Cardiac muscle cell (in vitro differentiated cells and primary cell): ENCODE measurements around the gene TBCEL. TPM values are rescaled to one million over a fixed set of nuclear protein-coding genes. Genes with fewer than 3 reads are reported as not detected.
A peak's percentile ranks its signal among the peaks of the same experiment; 100 is the strongest.
"Not testable (repeated sequence)": the region's sequence is repeated elsewhere in the genome, so short reads cannot be mapped to it uniquely, and the experiment has no call there.

Source experiments
- DNase-seq, 2 donors: peaks; one replicate each; pipeline versions ENCODE4 v3.0.0 to v3.0.0-alpha.2; 2010 to 2017; ENCODE audit warnings: low read depth in 1 of 2, low spot score in 1 of 2
- H3K27ac ChIP-seq: fragments of 200-600 bp; sonication (generic); 2 replicates; pipeline ENCODE4 v1.5.1; 2016
- H3K27me3 ChIP-seq: fragments of 200-600 bp; sonication (generic); 2 replicates; pipeline ENCODE4 v1.6.0; 2016; ENCODE audit warnings: control low read depth
- H3K36me3 ChIP-seq: fragments of 200-600 bp; sonication (generic); 2 replicates; pipeline ENCODE4 v1.5.1; 2016; ENCODE audit warnings: control low read depth
- H3K4me1 ChIP-seq: fragments of 200-600 bp; sonication (generic); 2 replicates; pipeline ENCODE4 v1.8.1; 2017; ENCODE audit warnings: low read depth, mild to moderate bottlenecking, mixed run types
- H3K4me3 ChIP-seq: fragments of 200-600 bp; sonication (generic); 2 replicates; pipeline ENCODE4 v1.5.1; 2016; ENCODE audit warnings: mild to moderate bottlenecking
- H3K9me3 ChIP-seq: fragments of 200-600 bp; sonication (generic); 2 replicates; pipeline ENCODE4 v1.5.1; 2017; ENCODE audit warnings: low read depth, mild to moderate bottlenecking, control low read depth
- polyA plus RNA-seq: library from polyadenylated mRNA; unstranded; fragments of >200 nt; fragmentation: Nextera tagmentation; extraction: Ambion mirVana; gene quantifications from 2 replicates; pipeline ENCODE4 v1.2.1, GENCODE V29; 2016
- total RNA-seq: library from RNA; depleted of rRNA; stranded (reverse); fragments of >200 nt; gene quantifications from 2 replicates; pipeline ENCODE4 v1.2.3, GENCODE V29; 2016
- TF ChIP-seq, protein P1 (sequence below): IDR thresholded peaks from 2 replicates; pipeline ENCODE4 v1.5.1; 2012; ENCODE audit warnings: low read depth, mild to moderate bottlenecking, low read length

TBCEL gene
- total and polyA plus RNA-seq, 2 experiments from 2014 or later, result 21.8 to 26.3 TPM

DNA sequence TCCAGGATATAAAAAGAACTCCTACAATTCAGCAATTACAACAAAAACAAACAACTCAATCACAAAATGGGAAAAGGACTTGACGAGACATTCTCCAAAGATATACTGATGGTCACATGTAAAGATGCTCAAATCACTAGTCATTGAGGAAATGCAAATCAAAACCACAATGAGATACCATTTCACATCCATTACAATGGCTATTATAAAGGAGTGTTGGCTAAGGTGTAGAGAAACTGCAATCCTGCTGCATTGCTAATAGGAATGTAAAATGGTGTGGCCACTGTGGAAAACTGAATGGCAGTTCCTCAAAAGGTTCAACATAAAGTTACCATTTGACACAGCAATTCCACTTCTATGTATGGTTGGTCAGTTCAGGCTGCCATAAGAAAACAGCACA is 11.8 kb upstream of the TBCEL start:
- no peak for DNase-seq
- Histone ChIP-seq H3K36me3 (no peaks in the 10 kb centered on the region), H3K4me3 (no peak overlapping the region), H3K27me3 (no peaks in the 10 kb centered on the region), H3K4me1 (no peaks in the 10 kb centered on the region), H3K9me3 (no peaks in the 10 kb centered on the region), H3K27ac (no peak overlapping the region)
- TF ChIP-seq, protein P1, sequence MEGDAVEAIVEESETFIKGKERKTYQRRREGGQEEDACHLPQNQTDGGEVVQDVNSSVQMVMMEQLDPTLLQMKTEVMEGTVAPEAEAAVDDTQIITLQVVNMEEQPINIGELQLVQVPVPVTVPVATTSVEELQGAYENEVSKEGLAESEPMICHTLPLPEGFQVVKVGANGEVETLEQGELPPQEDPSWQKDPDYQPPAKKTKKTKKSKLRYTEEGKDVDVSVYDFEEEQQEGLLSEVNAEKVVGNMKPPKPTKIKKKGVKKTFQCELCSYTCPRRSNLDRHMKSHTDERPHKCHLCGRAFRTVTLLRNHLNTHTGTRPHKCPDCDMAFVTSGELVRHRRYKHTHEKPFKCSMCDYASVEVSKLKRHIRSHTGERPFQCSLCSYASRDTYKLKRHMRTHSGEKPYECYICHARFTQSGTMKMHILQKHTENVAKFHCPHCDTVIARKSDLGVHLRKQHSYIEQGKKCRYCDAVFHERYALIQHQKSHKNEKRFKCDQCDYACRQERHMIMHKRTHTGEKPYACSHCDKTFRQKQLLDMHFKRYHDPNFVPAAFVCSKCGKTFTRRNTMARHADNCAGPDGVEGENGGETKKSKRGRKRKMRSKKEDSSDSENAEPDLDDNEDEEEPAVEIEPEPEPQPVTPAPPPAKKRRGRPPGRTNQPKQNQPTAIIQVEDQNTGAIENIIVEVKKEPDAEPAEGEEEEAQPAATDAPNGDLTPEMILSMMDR, result no peak

- no peak overlapping the region for H3K4me3 ChIP-seq
- DNase-seq, result no peak
- TF ChIP-seq, protein P1, result no peak
- H3K36me3 ChIP-seq, result no peaks in the 10 kb centered on the region
- H3K27me3 ChIP-seq, result no peaks in the 10 kb centered on the region
- H3K27ac ChIP-seq, result no peak overlapping the region
- no peaks in the 10 kb centered on the region for H3K9me3 ChIP-seq
- no peaks in the 10 kb centered on the region for H3K4me1 ChIP-seq
Measured at GRCh38 chr11:121018746-121019145, 5.2 kb upstream of the TBCEL start.

- H3K36me3 ChIP-seq, H3K27ac ChIP-seq, H3K4me3 ChIP-seq: not testable (repeated sequence)
Measured at GRCh38 chr11:121021718-121022117, 2.2 kb upstream of the TBCEL start.

GRCh38 chr11:121024989-121025388 is 1.1 kb downstream of the TBCEL start:
- H3K27ac ChIP-seq, result peak overlapping the region; percentile 90

More at GRCh38 chr11:121021718-121022117, 2.2 kb upstream of the TBCEL start:
- not testable (repeated sequence) for DNase-seq, H3K9me3 ChIP-seq, H3K27me3 ChIP-seq
- H3K4me1 ChIP-seq, result peaks cover 13% of the 10 kb centered on the region

GRCh38 chr11:121029153-121029552 is 5.3 kb downstream of the TBCEL start:
- no peak for DNase-seq
- Histone ChIP-seq H3K4me1 (peaks cover 32% of the 10 kb centered on the region), H3K27me3 (no peaks in the 10 kb centered on the region), H3K27ac (peak overlapping the region; percentile 2), H3K36me3 (no peaks in the 10 kb centered on the region), H3K9me3 (no peaks in the 10 kb centered on the region), H3K4me3 (no peak overlapping the region)
- TF ChIP-seq, protein P1, result no peak

More at GRCh38 chr11:121024989-121025388, 1.1 kb downstream of the TBCEL start:
- H3K36me3 ChIP-seq, result no peaks in the 10 kb centered on the region
- DNase-seq, result peak in 1 of 2 donors; percentile 90
- peaks cover 20% of the 10 kb centered on the region for H3K4me1 ChIP-seq
- TF ChIP-seq, protein P1, result no peak
- peak overlapping the region; percentile 85 for H3K4me3 ChIP-seq
- no peaks in the 10 kb centered on the region for H3K9me3 ChIP-seq
- H3K27me3 ChIP-seq, result no peaks in the 10 kb centered on the region

DNA sequence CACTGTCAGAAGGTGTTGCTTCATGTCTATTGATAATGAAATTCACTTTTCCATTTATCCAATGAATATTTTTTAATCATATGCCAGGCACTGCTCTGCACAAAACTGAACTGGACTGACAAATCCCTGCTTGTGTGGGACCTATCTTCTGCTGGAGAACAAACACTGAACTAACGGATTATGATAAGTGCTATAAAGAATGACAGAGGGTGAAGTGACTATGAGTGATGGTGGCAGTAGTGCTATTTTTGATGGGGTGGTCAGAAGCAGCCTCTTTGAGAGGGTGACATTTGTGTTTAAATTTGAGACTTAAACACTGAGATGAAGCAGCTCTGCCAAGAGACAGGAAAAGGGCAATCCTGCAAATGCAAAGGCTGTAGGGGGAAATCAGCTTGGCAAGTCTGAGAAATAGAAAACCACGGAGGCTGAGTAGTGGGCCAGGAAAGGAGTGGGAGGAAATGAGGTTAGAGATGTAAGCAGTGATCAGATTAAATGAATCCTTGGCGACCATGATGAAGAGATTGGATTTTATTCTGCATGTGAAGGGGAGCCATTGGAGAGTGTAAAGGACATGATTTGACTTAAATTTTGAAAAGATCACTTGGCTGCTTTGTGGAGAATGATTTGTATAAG is 6.0 kb downstream of the TBCEL start:
- Histone ChIP-seq H3K36me3 (no peaks in the 10 kb centered on the region), H3K27me3 (no peaks in the 10 kb centered on the region), H3K4me3 (no peak overlapping the region), H3K27ac (peak overlapping the region; percentile 71), H3K9me3 (no peaks in the 10 kb centered on the region), H3K4me1 (peaks cover 32% of the 10 kb centered on the region)
- no peak for DNase-seq
- TF ChIP-seq, protein P1, result no peak
